GM10248 (cell line): Measurements from ENCODE around the gene SLC10A3.
A peak's percentile ranks its signal among the peaks of the same experiment; 100 is the strongest.

Source experiments
- CTCF ChIA-PET: fragments of 300-600 bp; sonication (Branson Sonifier 250); formaldehyde crosslinking; extraction: SDS; loops from one replicate; lab custom pipeline; 2021; ENCODE audit warnings: antibody characterized with exemption; lab: Yijun Ruan, JAX
- POLR2A ChIA-PET: fragments of 350-650 bp; sonication (Branson Sonifier 250); formaldehyde crosslinking; extraction: SDS; loops from one replicate; lab custom pipeline; 2020; ENCODE audit warnings: antibody characterized with exemption; lab: Yijun Ruan, JAX
- DNase-seq: peaks from one replicate; pipeline ENCODE4 v3.0.0; 2012; ENCODE audit errors: extremely low spot score
- CTCF ChIP-seq: IDR thresholded peaks from 2 replicates; pipeline ENCODE4 v1.5.1; 2012; ENCODE audit warnings: mild to moderate bottlenecking, low read depth; ENCODE audit errors: extremely low read depth, missing control alignments, control extremely low read depth

SLC10A3 gene

GRCh38 chrX:154490414-154491083 is at the start of gene SLC10A3:
Gene SLC10A3, minus strand, starts transcription at chrX:154490629. Its CDS starts 1,689 bp downstream, at chrX:154488940.
- DNase-seq = peak; percentile 91
- ChIA-PET CTCF (interaction anchor here (0.7 to 2.1 kb wide), 6 partner anchors 20 to 120 kb away, joined by 3 to 8 read pairs (median 3); partner anchors contain the start of gene FAM3A), POLR2A (interaction anchor here (0.5 to 1.8 kb wide), 8 partner anchors 9 to 553 kb away, joined by 3 to 7 read pairs (median 4); partner anchors contain the start of gene LAGE3)
- TF ChIP-seq CTCF = no peak

- POLR2A ChIA-PET = no interaction called here
- CTCF ChIA-PET = no interaction called here
- no peak for TF ChIP-seq CTCF
- no peak for DNase-seq
These were observed 48.6 kb upstream of the SLC10A3 start for GRCh38 chrX:154539077-154539476.

- no peak for TF ChIP-seq CTCF
- POLR2A ChIA-PET = no interaction called here
- CTCF ChIA-PET = interaction anchor here (0.6 to 7.8 kb wide), 5 partner anchors 9 to 428 kb away, joined by 3 to 61 read pairs (median 4); partner anchors contain the start of gene FLNA
- no peak for DNase-seq
These were observed 45.5 kb upstream of the SLC10A3 start for GRCh38 chrX:154535892-154536291.

- POLR2A ChIA-PET = interaction anchor here (0.6 kb wide), 1 partner anchor 44 kb away, joined by 3 read pairs; the partner anchor contains the start of gene SLC10A3
- CTCF ChIA-PET = interaction anchor here (0.6 to 7.8 kb wide), 13 partner anchors 8 to 588 kb away, joined by 3 to 61 read pairs (median 4); partner anchors contain the start of genes FLNA and RPL10
- peak; percentile 98 for TF ChIP-seq CTCF
- DNase-seq = peak; percentile 90
These were observed 44.3 kb upstream of the SLC10A3 start for GRCh38 chrX:154534526-154535322.

GRCh38 chrX:154532690-154533089 is 42.3 kb upstream of the SLC10A3 start:
- no peak for DNase-seq
- POLR2A ChIA-PET = interaction anchor here (0.6 kb wide), 1 partner anchor 30 kb away, joined by 3 read pairs; no protein-coding TSS in a partner anchor
- CTCF ChIA-PET = interaction anchor here (1.0 to 7.8 kb wide), 2 partner anchors 149 to 159 kb away, joined by 3 to 61 read pairs; partner anchors contain the start of gene FLNA
- TF ChIP-seq CTCF = no peak

- no peak for TF ChIP-seq CTCF
- DNase-seq = no peak
- ChIA-PET POLR2A (no interaction called here), CTCF (interaction anchor here (7.8 kb wide), 1 partner anchor 158 kb away, joined by 61 read pairs; the partner anchor contains the start of gene FLNA)
These were observed 41.2 kb upstream of the SLC10A3 start for GRCh38 chrX:154531626-154532025.
